ENCODE measurements around the gene ARID4B.
"Not testable (repeated sequence)": the region's sequence is repeated elsewhere in the genome, so short reads cannot be mapped to it uniquely, and the experiment has no call there.

DNA sequence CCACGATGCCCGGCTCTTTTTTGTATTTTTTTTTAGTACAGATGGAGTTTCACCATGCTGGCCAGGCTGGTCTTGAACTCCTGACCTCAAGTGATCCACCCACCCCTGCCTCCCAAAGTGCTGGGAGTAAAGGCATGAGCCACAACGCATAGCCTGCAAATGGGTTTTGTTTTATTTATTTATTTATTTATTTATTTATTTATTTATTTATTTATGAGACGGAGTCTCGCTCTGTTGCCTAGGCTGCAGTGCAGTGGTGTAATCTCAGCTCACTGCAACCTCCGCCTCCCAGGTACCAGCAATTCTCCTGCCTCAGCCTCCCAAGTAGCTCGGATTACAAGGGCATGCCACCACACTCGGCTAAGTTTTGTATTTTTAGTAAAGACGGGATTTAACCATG is 36.2 kb upstream of the ARID4B start:
- TF ChIP-seq, protein P1, sequence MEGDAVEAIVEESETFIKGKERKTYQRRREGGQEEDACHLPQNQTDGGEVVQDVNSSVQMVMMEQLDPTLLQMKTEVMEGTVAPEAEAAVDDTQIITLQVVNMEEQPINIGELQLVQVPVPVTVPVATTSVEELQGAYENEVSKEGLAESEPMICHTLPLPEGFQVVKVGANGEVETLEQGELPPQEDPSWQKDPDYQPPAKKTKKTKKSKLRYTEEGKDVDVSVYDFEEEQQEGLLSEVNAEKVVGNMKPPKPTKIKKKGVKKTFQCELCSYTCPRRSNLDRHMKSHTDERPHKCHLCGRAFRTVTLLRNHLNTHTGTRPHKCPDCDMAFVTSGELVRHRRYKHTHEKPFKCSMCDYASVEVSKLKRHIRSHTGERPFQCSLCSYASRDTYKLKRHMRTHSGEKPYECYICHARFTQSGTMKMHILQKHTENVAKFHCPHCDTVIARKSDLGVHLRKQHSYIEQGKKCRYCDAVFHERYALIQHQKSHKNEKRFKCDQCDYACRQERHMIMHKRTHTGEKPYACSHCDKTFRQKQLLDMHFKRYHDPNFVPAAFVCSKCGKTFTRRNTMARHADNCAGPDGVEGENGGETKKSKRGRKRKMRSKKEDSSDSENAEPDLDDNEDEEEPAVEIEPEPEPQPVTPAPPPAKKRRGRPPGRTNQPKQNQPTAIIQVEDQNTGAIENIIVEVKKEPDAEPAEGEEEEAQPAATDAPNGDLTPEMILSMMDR (IDR thresholded peaks at IDR 0.05; ENCODE audit: low read depth, low read length) = not testable (repeated sequence)
- not testable (repeated sequence) for TF ChIP-seq MYC (IDR thresholded peaks at IDR 0.05; ENCODE audit: low read depth, low read length)
